Large intestine (tissue), 3 donors: ENCODE results near the gene CNOT4. TPM values are rescaled to one million over a fixed set of nuclear protein-coding genes. Genes with fewer than 3 reads are reported as not detected.

Source experiments
- DNase-seq, 2 donors: peaks; one replicate each; pipeline versions ENCODE4 v3.0.0 to v3.0.0-alpha.2; 2013
- H3K27ac ChIP-seq: one replicate; pipeline ENCODE4 v1.5.1; 2013; ENCODE audit warnings: low read length
- H3K27me3 ChIP-seq: 2 replicates; pipeline ENCODE4 v1.6.1; 2013; ENCODE audit warnings: low read length; ENCODE audit not compliant: control insufficient read depth, insufficient read depth
- H3K36me3 ChIP-seq: 2 replicates; pipeline ENCODE4 v1.6.1; 2013; ENCODE audit warnings: low read length; ENCODE audit not compliant: control insufficient read depth, insufficient read depth
- H3K4me1 ChIP-seq: one replicate; pipeline ENCODE4 v1.6.1; 2013; ENCODE audit warnings: low read length; ENCODE audit not compliant: control insufficient read depth, insufficient read depth
- H3K4me3 ChIP-seq: one replicate; pipeline ENCODE4 v1.5.1; 2013; ENCODE audit warnings: low read length
- H3K9me3 ChIP-seq: one replicate; pipeline ENCODE4 v1.6.1; 2013; ENCODE audit warnings: mild to moderate bottlenecking, low read depth, low read length, moderate library complexity; ENCODE audit not compliant: control insufficient read depth
- WGBS: methylation state at CpG from one replicate; pipeline ENCODE4 v1.1.5; 2013; ENCODE audit warnings: low lambda C conversion rate; ENCODE audit not compliant: insufficient coverage; 5-methylcytosine and 5-hydroxymethylcytosine counted together
- polyA plus RNA-seq: library from polyadenylated mRNA; unstranded; fragments of 120-200 nt; gene quantifications from one replicate; pipeline ENCODE4 v1.2.1, GENCODE V29; 2013

CNOT4 gene
- polyA plus RNA-seq, 1 donor: 18.8 TPM

DNA sequence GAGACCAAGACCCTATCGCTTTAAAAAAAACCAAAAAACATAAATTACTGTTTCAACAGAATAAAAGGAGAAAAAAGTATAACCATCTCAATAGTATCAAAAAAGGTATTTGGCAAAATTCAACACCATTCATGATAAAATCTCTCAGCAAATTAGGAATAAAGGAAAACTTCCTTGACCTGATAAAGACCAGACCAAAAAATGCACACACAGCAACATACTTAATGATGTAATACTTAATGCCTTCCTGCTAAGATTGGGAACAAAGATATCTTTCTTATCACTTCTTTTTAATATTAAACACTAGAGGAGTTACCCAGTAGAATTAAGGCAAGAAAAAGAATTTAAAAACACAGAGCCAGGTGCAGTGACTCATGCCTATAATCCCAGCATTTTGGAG is 79.3 kb downstream of the CNOT4 start:
- H3K36me3 ChIP-seq: peaks cover 7% of the 10 kb centered on the region
- no peaks in the 10 kb centered on the region for H3K9me3 ChIP-seq
- H3K27ac ChIP-seq: no peak overlapping the region
- no peaks in the 10 kb centered on the region for H3K4me1 ChIP-seq
- no peaks in the 10 kb centered on the region for H3K27me3 ChIP-seq
- no peak overlapping the region for H3K4me3 ChIP-seq
- WGBS: 100% methylated on average over 1 of the region's 1 CpG
- no peak for DNase-seq

DNA sequence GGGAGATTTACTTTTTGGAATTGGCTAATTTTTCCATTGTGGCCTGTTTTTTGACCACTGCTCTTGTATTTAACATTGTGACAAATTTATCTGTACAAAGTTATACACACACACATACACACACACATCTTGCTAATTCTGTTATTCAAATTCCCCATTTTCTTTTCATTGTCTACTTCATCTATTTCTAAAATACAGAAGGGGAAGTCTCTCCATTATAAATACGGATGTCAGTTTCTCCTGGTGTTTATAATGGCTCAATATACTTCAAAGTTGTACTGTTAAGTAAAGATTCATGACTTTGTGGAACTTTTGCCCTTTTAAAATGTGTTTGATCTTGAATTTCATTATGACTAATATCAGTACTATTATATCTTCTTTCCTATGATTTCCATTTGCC is 81.0 kb downstream of the CNOT4 start:
- Histone ChIP-seq H3K27me3 (no peaks in the 10 kb centered on the region), H3K27ac (no peak overlapping the region), H3K36me3 (peaks cover 3% of the 10 kb centered on the region), H3K9me3 (no peaks in the 10 kb centered on the region), H3K4me1 (no peaks in the 10 kb centered on the region), H3K4me3 (no peak overlapping the region)
- no peak for DNase-seq
- WGBS: 50% methylated on average over 1 of the region's 1 CpG

DNA sequence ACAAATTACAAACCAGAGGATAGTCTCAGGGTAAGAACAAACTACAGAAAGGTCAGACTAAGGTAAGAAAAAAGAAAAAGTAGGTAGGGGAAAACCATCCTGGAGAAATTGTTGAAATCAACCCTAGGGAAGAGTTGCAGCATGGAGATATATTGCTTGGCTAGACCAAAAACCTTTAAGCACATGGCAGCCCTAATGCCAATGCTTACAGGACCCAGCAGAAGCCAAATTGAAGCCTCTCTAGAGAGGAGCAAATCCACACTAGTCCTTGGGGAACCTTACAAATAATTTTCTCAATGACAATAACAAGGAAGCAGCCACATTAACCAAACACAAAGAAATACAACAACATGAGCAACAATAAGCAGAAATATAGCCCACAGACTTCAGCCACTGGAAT is 81.9 kb downstream of the CNOT4 start:
- Histone ChIP-seq H3K27me3 (no peaks in the 10 kb centered on the region), H3K36me3 (peaks cover 2% of the 10 kb centered on the region), H3K4me1 (no peaks in the 10 kb centered on the region), H3K9me3 (no peaks in the 10 kb centered on the region), H3K4me3 (no peak overlapping the region), H3K27ac (no peak overlapping the region)
- DNase-seq: no peak

DNA sequence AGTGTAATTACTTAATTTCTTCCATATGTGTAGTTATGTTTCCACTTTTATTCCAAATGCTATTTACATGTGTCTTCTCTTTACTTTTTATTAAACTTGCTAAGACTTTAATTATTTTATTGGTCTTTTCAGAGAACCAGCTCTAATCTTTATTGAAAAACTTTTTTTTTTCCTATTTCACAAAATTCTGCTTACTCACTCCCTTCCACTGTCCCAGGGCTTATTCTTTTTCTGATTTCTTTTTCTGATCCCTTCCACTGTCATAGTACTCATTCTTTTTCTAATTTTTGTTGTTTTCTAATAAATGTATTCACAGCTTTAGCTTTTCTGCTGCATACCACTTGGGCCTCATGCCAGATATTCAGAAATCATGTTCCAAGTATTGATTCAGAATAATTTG is 82.7 kb downstream of the CNOT4 start:
- no peak overlapping the region for H3K27ac ChIP-seq
- H3K4me1 ChIP-seq: no peaks in the 10 kb centered on the region
- DNase-seq: no peak
- no peaks in the 10 kb centered on the region for H3K36me3 ChIP-seq
- H3K9me3 ChIP-seq: no peaks in the 10 kb centered on the region
- H3K27me3 ChIP-seq: no peaks in the 10 kb centered on the region
- no peak overlapping the region for H3K4me3 ChIP-seq

DNA sequence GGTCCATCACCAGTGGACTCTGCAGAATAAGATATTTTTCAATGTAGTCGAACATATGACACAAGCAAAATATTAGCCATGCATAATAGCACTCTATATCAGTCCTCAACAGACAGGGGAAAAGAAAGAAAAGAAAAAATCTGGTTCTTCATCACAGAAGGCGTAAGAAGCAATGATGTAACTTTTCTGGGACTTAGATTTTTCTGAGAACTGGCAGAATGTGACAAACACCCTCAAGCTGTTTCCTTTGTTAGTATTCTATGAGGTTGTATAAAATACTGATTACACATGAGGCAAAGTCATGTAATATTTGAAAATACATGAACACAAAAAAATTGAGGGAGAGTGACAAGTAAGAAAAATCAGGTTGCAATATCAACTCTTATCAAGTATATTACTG is 84.9 kb downstream of the CNOT4 start:
- Histone ChIP-seq H3K9me3 (no peaks in the 10 kb centered on the region), H3K4me1 (no peaks in the 10 kb centered on the region), H3K27ac (no peak overlapping the region), H3K36me3 (peaks cover 6% of the 10 kb centered on the region), H3K27me3 (no peaks in the 10 kb centered on the region), H3K4me3 (no peak overlapping the region)
- DNase-seq: no peak
- WGBS: no CpG with 5 or more reads among the region's 2 CpGs

DNA sequence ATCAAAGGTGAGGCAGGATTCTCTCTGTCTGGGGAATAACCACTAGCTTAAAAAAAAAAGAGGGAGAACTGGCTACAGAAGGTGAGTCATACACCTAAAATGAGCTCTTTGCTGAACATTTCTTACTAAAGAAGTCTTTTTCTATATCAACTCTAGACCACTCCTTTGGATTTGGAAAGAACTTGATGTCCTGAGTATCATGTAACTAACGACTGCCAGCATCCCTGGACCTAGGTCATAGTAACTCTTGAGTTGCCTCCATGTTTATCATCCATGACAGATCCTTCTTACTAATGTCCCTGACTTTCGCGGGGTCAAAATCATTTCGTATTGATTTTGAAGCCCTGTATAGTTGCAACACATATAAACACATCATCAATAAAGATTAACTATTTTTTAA is 89.1 kb downstream of the CNOT4 start:
- peaks cover 11% of the 10 kb centered on the region for H3K36me3 ChIP-seq
- H3K4me1 ChIP-seq: no peaks in the 10 kb centered on the region
- no peaks in the 10 kb centered on the region for H3K27me3 ChIP-seq
- no peak overlapping the region for H3K4me3 ChIP-seq
- no peaks in the 10 kb centered on the region for H3K9me3 ChIP-seq
- no CpG with 5 or more reads among the region's 4 CpGs for WGBS
- no peak for DNase-seq
- no peak overlapping the region for H3K27ac ChIP-seq

DNA sequence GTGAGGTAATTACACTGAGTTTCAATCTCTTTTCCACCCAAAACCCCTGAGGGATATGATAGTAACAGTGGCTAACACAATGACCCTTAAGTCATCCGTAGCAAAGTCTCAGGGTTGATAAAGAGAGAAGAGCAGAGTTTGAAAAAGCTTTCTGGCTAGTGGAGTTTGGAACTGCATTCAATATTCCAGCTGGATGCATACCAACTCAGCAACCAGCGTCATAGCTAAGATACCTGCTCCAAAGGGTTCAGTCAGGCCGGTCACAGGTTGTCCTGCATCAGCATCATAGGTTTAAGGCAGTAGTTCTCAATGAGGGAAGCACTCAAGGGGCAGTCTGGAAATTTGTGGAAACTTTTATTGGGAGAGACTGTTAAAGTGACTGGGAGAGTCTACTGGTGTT is 93.5 kb downstream of the CNOT4 start:
- no peaks in the 10 kb centered on the region for H3K4me1 ChIP-seq
- no CpG with 5 or more reads among the region's 3 CpGs for WGBS
- no peak for DNase-seq

DNA sequence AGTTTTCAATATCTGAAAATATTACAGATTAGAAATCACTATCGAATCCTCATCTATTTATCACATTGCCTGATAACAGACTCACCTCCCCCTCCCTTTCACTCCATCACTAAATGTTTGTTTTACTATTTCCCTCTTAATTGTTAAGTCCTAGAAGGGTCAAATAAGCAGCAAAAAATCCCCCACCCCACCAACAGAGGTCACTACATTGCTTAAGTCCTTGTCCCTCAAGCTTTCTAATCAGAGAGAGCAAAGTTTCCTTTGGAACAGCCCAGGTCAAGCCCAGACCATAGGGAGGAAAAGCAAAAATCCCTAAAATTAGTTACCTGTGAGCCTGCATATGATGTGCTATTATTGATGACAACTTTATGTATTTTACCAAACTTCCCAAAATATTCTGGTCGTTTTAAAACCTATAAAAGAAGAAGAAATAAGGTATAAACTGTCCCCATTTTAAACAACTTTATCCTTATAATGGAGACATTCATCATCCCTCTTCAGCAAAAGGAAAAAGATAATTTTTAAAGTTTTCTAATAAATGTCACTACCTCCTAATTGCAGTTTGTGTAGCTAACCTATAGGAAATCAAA is 95.0 kb downstream of the CNOT4 start:
- Histone ChIP-seq H3K36me3 (peaks cover 13% of the 10 kb centered on the region), H3K27ac (no peak overlapping the region), H3K9me3 (no peaks in the 10 kb centered on the region), H3K4me3 (no peak overlapping the region), H3K27me3 (no peaks in the 10 kb centered on the region), H3K4me1 (no peaks in the 10 kb centered on the region)
- DNase-seq: peak; percentile 7 to 35
- WGBS: 39% methylated on average over 2 of the region's 2 CpGs

More for the DNA sequence above, 93.5 kb downstream of the CNOT4 start:
- H3K27ac ChIP-seq: no peak overlapping the region
- H3K9me3 ChIP-seq: no peaks in the 10 kb centered on the region
- peaks cover 16% of the 10 kb centered on the region for H3K36me3 ChIP-seq
- no peak overlapping the region for H3K4me3 ChIP-seq
- H3K27me3 ChIP-seq: no peaks in the 10 kb centered on the region

DNA sequence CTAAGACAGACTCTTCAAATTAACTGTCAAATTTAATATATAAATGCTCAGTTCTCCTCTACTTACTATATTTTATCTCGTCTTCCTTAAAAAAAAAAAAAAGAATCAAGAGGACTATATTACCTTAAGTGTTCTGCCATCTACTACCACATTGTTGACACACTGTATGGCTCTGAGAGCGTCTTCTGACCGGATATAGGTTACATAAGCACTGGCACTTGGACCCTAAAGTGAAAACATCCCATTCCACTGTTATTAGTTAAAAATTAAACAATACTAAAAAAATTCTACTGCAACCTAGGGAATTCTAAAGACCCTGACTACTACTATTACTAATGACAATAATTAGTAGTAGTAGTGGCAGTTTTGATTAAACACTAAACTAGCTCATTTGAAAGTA is 95.7 kb downstream of the CNOT4 start:
- Histone ChIP-seq H3K27me3 (no peaks in the 10 kb centered on the region), H3K36me3 (peaks cover 15% of the 10 kb centered on the region), H3K9me3 (no peaks in the 10 kb centered on the region), H3K27ac (no peak overlapping the region), H3K4me1 (no peaks in the 10 kb centered on the region), H3K4me3 (no peak overlapping the region)
- WGBS: no CpG with 5 or more reads among the region's 3 CpGs
- no peak for DNase-seq

DNA sequence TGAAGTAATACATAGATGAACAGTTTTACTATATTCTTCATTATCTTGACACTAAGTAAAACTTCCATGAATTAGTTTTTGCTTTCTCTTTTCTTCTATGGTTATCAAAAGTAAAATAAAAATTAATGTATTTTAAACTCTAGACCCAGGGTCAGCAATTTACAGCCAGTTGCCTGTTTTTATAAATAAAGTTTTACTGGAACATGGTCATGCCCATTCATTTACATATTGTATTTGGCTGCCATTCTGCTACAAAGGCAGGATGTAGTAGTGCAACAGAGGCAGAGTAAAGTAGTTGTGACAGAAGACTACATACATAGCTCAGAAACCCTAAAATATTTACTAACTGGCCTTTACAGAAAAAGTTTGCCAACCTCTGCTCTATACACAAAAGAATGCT is 98.8 kb downstream of the CNOT4 start:
- Histone ChIP-seq H3K27ac (no peak overlapping the region), H3K9me3 (no peaks in the 10 kb centered on the region), H3K4me1 (no peaks in the 10 kb centered on the region), H3K4me3 (no peak overlapping the region), H3K27me3 (no peaks in the 10 kb centered on the region), H3K36me3 (peaks cover 20% of the 10 kb centered on the region)
- DNase-seq: no peak

DNA sequence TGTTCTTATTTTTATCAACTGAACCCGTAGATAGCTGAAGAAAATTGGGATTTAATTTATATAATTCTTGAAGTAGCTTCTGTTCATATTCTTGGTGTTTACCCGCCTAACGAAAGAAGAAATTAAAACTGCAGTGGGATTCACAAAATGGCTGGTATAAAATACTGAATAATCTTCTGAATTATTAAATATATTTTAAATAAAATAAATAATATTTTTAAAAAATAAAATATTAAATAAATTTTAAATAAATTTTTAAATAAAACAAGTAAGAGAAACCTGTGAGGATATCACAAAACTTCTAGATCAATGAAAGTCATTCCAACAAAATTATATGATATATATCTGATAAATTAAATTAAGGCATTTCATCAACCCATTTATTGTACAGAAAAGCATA is 99.4 kb downstream of the CNOT4 start:
- Histone ChIP-seq H3K9me3 (no peaks in the 10 kb centered on the region), H3K4me3 (no peak overlapping the region), H3K27me3 (no peaks in the 10 kb centered on the region), H3K36me3 (peaks cover 20% of the 10 kb centered on the region), H3K27ac (no peak overlapping the region), H3K4me1 (no peaks in the 10 kb centered on the region)
- DNase-seq: no peak
- WGBS: 100% methylated on average over 3 of the region's 3 CpGs
